ENCODE data around the gene MBLAC2. TPM values are rescaled to one million over a fixed set of nuclear protein-coding genes. Genes with fewer than 3 reads are reported as not detected.

MBLAC2 gene
- total RNA-seq, 4 donors from 2014 or later, result 3.0 to 5.3 (median 4.7) TPM

DNA sequence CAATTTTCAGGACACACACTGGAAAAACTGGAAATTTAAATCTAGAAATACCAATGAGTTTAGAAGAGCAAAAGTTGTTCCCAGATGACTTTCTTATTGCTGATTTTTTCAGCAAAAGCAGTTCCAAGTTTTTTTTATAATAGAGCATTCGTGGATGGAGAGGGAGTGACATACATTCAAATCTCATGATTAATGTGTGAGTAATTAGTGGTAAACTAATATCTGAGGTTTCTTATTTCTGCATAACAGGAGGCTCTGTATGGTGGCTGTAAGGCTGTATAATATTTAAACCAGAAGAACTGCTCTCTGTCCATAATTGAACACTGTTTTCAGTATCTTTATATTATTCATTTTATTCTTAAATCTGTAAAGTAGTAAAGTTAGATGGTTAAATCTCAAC, 29.0 kb upstream of the MBLAC2 start:
- TF ChIP-seq, protein P1, sequence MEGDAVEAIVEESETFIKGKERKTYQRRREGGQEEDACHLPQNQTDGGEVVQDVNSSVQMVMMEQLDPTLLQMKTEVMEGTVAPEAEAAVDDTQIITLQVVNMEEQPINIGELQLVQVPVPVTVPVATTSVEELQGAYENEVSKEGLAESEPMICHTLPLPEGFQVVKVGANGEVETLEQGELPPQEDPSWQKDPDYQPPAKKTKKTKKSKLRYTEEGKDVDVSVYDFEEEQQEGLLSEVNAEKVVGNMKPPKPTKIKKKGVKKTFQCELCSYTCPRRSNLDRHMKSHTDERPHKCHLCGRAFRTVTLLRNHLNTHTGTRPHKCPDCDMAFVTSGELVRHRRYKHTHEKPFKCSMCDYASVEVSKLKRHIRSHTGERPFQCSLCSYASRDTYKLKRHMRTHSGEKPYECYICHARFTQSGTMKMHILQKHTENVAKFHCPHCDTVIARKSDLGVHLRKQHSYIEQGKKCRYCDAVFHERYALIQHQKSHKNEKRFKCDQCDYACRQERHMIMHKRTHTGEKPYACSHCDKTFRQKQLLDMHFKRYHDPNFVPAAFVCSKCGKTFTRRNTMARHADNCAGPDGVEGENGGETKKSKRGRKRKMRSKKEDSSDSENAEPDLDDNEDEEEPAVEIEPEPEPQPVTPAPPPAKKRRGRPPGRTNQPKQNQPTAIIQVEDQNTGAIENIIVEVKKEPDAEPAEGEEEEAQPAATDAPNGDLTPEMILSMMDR (IDR thresholded peaks at IDR 0.05; ENCODE audit: low read depth), result no peak

DNA sequence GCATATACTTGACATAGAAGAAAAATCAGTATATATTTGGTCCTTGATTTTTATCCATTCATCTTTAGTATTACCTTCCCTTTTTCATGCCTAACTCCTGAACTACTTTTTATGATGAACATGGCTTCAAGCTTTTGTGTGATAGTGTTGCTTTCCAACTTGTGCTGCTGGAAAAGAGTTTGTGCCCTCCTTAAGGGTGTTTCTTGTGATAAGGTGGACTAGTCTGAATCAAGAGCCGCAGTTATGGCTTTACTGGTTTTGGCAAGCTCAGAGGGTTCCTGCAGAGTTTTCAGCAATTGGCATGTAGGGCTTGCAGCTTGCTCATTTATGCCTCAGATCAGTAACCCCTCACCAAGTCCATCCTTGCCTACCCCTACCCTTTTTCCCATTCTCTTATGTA, 20.6 kb upstream of the MBLAC2 start:
- TF ChIP-seq, protein P1 (IDR thresholded peaks at IDR 0.05; ENCODE audit: low read depth), result no peak

DNA sequence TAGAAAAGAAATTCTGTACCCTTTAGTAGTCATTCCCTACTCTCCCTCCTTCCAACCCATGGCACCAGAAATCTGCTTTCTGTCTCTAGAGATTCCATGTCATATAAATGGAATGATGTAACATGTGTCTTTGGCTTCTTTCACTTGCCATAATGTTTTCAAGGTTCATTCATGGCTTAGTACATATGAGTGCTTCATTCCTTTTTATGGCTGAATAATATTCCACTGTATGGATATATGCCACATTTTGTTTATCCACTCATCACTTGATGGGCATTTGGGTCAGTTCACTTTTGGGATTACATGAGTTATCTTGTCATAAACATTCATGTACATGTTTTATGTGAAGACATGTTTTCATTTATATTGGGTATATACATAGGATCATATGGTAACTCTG, 19.5 kb upstream of the MBLAC2 start:
- TF ChIP-seq, protein P1 (IDR thresholded peaks at IDR 0.05; ENCODE audit: low read depth), result no peak

DNA sequence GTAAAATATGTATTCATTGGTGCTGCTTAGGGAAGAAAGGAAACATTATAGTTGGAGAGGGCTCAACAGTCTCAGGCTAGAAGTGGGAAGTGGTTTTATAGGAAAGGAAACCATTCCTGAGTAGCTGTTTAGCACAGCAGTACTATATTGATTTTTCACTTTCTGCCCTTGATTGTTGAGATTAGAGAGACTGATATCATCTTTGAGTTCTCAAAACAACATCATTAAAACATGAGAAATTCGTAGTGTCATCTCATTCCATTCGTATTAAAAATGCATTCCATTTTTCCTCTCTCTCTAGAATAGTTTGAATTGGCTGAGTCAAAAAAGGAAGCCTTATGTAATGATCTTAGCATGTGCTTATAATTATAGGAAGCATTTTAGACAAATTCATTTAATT, 14.2 kb upstream of the MBLAC2 start:
- TF ChIP-seq, protein P1 (IDR thresholded peaks at IDR 0.05; ENCODE audit: low read depth), result no peak

DNA sequence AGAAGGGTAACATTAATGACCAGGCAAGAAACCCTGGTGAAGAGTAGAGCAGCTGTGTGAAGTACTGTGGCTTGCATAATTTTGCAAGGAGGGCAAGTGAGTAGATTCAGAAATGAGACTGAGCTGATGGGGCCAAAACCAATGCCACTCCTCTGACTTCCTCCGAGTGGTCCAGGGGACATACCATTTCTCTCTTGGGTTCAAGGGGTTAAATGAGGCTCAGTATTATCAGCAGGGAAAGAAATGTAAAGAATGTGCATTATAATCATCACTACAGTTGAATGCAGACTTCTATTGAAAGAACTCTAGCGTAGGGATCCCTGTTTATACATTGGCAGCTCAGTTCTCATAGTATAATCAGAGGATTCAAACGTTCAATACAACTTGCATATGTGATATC, 10.0 kb upstream of the MBLAC2 start:
- TF ChIP-seq, protein P1 (IDR thresholded peaks at IDR 0.05; ENCODE audit: low read depth), result no peak

DNA sequence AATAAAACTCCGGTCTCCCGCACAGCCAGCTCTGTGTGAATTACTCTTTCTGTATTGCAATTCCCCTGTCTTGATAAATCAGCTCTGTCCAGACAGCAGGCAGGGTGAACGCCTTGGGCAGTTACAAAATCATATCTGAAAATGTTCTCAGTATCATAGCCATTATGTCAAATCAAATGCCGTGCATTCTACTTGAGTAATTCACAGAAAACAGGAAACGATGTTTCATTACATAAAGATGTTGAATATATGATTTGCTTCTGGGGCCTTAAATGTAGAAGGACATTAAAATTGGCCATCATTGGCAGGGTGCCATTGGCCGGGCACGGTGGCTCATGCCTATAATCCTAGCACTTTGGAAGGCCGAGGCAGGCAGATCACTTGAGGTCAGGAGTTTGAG, 8.6 kb upstream of the MBLAC2 start:
- TF ChIP-seq, protein P1 (IDR thresholded peaks at IDR 0.05; ENCODE audit: low read depth), result no peak

DNA sequence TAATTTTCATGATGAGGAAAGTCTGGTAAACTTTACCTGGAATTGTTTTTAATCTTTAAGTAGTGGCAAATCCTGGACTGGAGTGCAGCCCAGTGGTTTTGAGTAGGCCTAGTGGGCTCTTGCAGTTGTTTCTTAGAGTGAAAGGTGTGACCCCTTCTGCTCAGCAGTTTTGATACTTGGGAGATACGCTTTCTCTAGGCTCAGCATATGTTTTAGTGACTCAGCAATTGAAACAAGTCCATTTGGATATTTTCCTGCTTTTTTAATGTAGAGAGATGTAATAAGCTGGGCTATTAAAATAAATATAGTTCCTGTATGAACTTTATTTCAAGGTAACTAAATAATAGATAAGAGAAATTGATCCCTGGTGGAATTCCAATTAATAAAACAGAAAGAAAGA, 6.1 kb upstream of the MBLAC2 start:
- TF ChIP-seq, protein P1 (IDR thresholded peaks at IDR 0.05; ENCODE audit: low read depth), result no peak

Measured in subcutaneous adipose tissue (tissue), 4 donors.